NCI-H1436 treated with DMSO at 0.1 percent for 48 hours (cell line): ENCODE data around the gene CD2.
"Not testable (repeated sequence)": the region's sequence is repeated elsewhere in the genome, so short reads cannot be mapped to it uniquely, and the experiment has no call there.

Experiments used
- DNase-seq: peaks from one replicate; lab custom pipeline; 2025; lab: John Stamatoyannopoulos, UW

CD2 gene

DNA sequence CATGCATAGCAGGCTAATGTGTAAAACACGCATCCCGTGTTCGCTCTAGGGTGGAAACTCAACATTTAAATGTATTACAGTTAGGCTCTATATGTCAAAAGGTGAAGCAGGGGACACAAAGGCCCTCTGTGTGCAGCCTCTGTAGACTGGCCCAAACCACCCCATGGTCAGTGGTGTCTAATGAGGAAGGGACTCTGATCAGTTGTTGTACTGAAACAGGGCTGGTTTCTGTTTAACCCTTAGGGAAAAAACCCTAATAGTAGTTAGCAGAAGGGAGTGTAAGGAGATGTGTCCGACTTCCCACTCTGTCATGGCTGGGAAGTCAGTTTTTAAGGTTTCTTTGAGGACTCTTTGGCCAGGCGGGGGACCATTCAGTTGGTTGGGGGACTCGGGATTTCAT lies 21.5 kb upstream of the CD2 start:
- no peak for DNase-seq

DNA sequence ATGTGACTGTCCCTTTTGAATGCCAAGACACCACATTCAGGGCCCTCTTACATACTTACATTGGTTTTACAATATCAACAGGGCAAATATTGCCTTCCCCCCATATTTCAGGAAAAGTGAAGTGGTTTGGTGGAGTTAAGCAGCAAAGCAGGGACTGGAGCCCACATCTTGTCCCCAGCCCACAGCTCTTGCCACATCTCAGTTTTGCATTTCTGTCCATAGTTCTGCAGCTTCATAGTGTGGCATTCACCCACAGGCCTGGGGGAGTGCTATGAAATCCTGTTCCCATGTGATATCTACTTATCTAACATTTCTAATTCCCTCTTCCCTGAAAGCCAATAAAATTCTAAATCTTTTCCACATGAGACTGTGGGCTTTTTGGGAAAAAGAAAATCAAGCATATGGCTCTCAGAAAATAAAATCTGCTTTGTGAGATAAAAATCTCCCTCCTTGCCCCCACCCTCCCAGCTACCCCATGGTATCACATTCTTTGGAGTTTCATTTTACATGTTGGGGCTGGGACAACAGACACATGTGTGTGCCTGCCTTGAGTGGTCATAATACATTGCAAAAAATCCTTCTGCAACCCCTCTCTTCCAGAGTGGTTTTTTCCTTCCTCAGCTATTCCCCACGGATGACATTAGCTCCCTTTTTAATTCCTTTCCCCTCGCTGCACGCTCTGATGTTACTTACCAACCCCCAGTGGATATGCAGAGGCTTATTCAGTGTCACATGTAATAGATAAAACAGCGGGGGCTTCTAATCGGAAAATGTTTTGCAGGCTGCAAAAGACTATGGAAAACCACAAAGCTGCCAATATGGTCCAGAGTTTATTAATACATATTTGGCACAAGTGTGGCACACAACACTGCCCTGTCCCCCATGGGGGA lies 20.5 kb upstream of the CD2 start:
- DNase-seq: no peak

GRCh38 chr1:116735246-116735645 lies 19.0 kb upstream of the CD2 start:
- DNase-seq: no peak

DNA sequence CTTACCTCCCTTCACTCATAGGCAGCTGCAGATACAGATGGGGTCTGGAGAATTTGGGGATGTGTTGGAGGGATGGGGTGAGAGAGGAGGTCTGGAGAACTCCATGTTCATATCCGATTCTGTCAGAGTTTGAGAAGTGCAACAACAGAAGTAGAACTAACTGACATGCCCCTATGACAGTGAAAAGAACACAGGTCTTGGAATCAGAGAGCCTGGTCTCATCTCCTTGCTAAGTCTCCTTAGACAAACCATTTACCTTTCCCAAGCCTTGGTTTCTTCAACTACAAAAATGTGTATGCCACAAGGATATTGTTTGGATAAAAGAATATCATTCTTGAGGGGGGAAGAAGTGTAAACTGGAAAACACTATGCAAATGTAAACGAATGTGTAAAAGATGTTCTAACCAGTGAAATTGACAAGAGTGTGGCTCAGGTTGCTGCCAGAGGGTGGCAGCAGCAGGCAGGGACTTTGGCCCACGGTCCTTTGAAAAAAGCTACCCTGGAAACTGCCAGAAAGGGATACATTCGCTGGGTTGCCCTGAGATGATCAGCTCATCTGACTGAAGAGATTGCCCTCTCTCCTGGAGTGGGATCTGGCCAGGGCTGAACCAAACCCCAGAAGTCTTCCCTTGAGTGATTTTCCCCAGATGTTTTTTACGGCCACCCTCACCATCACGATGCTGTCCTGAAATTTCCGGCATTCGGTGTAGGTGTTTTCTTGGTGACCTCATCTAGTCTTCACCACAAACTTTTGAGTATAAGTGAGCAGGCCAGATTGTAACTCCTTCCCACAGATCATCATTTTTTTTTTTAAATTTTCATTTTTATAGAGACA lies 17.0 kb upstream of the CD2 start:
- no peak for DNase-seq

GRCh38 chr1:116737855-116738321 lies 16.3 kb upstream of the CD2 start:
- DNase-seq: no peak

DNA sequence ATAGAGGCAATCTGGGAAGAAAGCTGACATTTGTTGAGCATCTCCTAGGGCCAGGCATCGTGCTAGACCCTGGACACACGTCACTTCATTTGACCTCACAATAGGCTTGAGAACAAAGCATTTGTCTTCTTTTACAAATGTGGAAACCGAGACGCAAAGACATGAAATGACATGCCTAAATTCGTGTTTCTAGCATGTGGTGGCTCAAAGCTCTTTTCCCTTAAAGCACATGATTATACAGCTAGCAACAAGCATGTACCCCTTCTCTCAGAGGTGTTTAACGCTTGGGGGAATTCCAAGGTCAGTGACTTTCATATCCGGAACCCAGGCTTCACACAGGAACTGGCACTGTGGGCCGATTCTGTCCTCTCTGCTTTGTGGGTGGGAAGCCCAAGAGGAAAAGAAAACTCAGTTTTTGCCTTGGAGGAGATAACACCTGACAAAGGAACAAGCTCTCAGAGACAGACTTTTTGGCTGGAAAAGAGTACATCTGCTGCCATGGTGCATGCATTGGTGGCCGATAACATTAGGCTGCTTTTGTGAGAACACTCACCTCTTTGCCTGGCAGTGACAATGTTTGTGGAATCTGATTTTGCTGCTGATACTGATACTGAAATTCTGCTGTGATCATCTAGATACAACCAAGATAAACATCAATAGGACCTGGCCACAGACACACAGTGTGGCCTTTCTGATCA lies 15.4 kb upstream of the CD2 start:
- DNase-seq: no peak

DNA sequence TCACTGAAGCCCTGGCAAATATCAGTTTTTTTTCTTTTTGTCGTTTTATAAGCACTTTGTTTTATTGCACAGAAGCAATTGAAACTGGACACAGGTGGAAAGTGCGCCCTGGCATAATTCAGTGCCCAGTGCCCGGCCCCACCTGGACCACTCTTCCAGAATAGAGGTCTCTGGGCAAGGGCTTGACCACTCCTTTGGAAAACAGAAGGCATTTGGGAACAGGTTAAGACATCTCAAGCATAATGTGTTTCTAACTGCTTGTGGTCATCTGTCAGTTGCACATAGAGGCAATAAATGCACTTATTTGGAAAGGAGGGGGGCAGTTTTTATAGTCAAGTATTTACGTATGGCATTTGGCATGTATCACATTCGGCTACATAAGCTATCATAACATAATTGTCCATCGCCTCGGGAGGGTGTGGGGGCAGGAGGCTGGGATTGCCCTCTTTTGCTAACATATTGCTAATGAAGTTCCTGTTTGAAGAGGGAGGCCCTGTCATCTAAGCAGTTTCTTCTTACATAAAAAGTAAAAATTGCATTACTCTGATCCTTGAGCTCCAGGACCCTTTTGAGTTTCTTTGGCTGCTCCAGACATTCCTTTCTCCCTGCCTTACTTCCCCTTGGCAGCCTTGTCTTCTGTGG lies 14.7 kb upstream of the CD2 start:
- DNase-seq: no peak

DNA sequence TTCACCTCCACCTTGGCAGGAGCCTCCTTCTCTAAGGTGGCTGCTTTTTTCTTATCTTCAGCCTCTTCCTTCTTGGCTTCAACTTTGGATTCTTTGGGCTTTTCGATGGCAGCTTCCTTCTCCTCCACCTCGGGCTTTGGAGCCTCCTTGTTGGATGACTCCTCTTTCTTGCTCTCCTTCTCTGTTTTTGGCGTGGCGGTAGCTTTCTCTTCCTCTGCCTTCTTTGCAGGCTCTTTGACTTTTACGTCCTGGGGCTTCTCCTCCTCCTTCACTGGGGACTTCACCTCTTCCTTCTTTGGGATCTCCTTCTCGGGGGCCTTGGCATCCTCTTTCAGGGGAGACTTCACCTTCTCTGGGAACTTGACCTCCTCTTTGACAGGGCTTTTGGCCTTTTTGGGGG lies 13.9 kb upstream of the CD2 start:
- no peak for DNase-seq

DNA sequence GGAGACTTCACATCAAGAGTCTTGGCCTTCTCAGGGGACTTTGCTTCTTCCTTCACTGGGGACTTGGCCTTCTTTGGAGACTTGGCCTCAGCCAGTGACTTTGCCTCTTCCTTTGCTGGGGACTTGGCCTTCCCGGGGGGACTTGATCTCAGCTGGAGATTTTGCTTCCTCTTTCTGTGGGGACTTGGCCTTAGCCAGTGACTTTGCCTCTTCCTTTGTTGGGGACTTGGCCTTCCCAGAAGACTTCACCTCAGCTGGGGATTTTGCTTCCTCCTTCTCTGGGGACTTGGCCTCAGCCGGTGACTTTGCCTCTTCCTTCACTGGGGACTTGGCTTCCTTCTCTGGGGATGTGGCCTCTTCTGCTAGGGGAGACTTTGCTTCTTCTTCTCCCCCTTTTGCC lies 13.5 kb upstream of the CD2 start:
- no peak for DNase-seq

- no peak for DNase-seq
Observed at GRCh38 chr1:116741836-116742565, 12.2 kb upstream of the CD2 start.

DNA sequence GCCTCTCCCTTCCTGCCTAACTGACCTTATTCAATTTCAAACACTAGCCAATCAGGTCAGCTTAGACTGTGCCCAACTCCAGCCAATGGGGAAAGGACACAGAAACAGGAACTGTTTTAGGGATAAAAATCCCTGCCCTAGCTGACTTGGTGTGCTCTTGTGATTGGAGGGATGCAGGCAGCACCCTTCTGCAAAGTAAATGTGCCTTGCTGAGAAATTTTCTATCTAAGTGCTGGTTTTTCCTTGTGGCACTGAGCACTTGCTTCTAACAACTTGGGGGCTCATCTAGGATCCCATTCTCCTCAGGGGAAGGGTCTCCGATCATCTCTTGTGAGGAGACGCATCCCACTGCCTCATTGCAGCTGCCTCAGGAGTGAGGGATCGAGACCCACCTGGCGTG lies 10.7 kb upstream of the CD2 start:
- no peak for DNase-seq

- no peak for DNase-seq
Observed at GRCh38 chr1:116748272-116748671, 6.0 kb upstream of the CD2 start.

GRCh38 chr1:116751146-116751545 lies 3.1 kb upstream of the CD2 start:
- DNase-seq: no peak

DNA sequence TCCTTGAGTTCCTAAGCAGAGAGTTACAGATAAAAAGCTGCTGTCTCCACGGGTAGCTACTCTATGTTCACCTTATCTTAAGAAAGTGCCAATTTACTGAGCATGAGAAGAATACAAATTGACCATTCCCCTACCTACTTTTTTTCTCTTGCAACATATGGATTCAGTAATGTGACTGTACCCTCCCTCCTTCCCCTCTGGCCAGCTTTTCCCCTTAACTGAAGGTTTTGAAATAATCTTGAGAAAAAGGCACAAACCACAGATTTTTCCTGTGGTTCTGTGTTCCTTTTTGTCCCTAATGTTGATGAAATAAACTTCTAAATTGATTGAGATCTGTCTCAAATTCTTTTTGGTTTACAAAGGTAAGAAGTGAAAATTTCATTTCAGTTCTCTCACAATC lies 2.6 kb upstream of the CD2 start:
- DNase-seq: no peak

DNA sequence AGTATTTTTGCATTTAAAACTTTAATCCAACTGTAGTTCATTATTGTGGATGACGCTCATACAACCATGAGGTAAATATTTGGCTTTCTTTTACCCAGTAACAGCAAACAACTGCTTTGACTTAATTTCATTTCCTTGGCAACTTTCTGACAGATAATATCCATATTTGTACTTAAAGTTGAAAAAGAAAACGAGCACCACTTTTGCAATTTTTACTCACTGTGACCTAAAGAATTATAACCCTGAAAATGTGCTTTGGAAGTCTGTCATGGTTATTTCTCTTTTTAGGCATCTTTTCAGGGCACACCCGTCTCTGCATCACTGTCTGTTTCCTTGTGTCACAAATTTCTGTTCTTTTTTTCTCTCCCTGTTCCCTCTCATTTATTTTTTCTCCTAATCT lies 918 bp upstream of the CD2 start:
- no peak for DNase-seq

- no peak for DNase-seq
Observed at GRCh38 chr1:116755066-116755465, 836 bp downstream of the CD2 start.

DNA sequence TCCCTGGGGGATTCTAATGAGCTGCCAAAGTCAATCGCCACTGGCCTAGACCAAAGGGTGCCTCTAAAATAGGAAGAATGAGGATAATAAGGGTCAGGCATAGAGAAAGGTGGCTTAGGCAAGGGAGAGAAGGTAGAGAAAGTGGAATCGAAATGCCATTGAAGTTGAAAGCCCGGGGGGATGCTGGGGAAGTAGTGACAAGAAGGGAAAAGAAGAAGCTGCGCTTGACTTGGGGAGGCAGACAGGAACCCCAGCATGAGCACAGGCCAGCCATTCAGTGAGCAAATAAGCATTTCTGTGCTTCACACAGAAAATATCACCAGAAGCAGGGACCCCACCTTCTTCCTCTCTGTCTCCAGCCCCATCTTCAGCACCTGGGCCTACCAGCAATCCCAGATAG lies 1.5 kb downstream of the CD2 start:
- no peak for DNase-seq

DNA sequence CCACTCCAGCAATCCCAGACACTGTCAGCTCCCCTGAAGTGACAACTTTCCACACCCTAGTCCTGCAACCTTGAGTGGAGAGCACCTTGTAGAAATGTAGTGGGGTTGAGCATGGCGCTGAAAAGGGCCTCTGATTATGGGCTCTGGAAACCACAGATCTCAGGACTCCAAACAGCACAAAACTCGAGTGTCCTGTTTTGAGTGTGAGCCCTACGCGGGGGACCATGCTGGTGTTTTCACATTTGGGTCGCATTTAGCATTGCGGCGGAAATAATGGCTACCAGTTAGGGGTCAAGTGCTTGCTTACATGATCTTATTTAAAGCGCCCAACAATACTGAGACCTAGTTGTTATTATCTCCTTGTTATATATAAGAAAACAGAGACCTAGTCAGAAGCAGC lies 1.9 kb downstream of the CD2 start:
- DNase-seq: not testable (repeated sequence)

DNA sequence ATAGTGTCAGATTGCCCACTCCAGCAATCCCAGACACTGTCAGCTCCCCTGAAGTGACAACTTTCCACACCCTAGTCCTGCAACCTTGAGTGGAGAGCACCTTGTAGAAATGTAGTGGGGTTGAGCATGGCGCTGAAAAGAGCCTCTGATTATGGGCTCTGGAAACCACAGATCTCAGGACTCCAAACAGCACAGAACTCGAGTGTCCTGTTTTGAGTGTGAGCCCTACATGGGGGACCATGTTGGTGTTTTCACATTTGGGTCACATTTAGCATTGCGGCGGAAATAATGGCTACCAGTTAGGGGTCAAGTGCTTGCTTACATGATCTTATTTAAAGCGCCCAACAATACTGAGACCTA lies 4.2 kb downstream of the CD2 start:
- DNase-seq: not testable (repeated sequence)

DNA sequence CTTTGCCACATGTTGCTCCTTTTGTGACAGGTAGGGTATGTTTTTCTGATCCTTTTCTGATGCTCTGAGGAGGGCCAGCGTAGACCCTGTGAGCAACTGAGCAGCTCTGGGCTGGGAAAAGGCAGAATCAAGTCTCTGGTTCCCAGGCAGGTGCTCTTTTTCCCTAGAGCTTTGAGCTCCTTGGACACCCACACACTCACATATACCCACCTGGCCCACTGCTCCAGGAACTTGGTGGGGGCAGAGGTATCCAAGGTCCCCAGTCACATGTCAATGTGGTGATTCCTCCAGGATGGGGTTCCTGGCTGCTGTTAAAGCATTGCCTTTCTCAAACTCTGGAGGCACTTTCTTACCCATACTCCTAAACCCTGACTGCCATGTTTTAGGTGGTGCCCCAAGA lies 5.4 kb downstream of the CD2 start:
- DNase-seq: no peak

- DNase-seq: no peak
Observed at GRCh38 chr1:116760487-116760886, 6.3 kb downstream of the CD2 start.
